Measurements from ENCODE around the gene ARIH2. TPM values are rescaled to one million over a fixed set of nuclear protein-coding genes. Genes with fewer than 3 reads are reported as not detected.
A peak's percentile ranks its signal among the peaks of the same experiment; 100 is the strongest.

The ARIH2 gene
- total RNA-seq, 5 donors from 2014 or later (not counting 1 experiment from before 2014, with no cell fraction given): 136 to 163 (median 153) TPM

DNA sequence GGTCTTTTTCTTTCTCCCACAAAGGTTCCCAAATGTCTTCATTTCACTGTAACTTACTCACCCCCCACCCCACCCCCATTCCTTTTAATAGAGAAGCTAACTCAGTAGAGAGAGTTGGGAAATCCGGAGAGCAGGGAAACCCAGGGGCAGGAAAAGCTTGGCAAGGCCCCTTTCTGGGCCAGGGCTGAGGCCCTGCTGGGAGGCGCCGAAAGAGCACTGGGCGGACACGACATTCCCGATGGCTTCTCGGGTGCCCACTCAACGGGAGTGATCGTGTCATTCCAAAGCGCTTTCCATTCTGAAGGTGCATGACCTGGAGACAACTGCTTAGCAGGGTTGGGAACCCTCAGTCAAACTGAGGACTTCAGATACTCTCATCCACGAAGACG is 101.3 kb downstream of the ARIH2 start:
- POLR2A ChIA-PET: interaction anchor here (0.5 to 1.5 kb wide), 5 partner anchors 10 to 53 kb away, joined by 3 to 11 read pairs (median 5); partner anchors contain the start of gene WDR6 (in 1 of the 2)
- CTCF ChIA-PET: interaction anchor here (0.6 to 3.6 kb wide), 5 partner anchors 11 to 362 kb away, joined by 3 to 46 read pairs (median 6); partner anchors contain the start of gene WDR6 (in 2 of the 2)
- WGBS (ENCODE audit: insufficient coverage): 42% methylated on average over 12 of the region's 12 CpGs
- no peak for DNase-seq
- H3K36me3 Mint-ChIP-seq: peaks cover 18% of the 10 kb centered on the region
- Histone ChIP-seq H3K9me3 (no peaks in the 10 kb centered on the region), H3K36me3 (ENCODE audit: control insufficient read depth in 2 of 2, extremely low read depth in 1 of 2, insufficient read depth in 1 of 2, low read length in 1 of 2) (peaks cover 13 to 34% of the 10 kb centered on the region in 2 donors), H3K27ac (ENCODE audit: low read length) (peak overlapping the region; percentile 75), H3K27me3 (replicated peaks in 1 of 2; ENCODE audit: control insufficient read depth in 2 of 2, extremely low read depth in 1 of 2, insufficient read depth in 2 of 2, low read length in 1 of 2) (no peaks in the 10 kb centered on the region), H3K4me1 (ENCODE audit: control insufficient read depth in 1 of 2, extremely low read depth in 1 of 2, insufficient read depth in 2 of 2, low read length in 2 of 2) (peaks cover 20 to 52% of the 10 kb centered on the region in 2 experiments), H3K4me3 (ENCODE audit: control insufficient read depth in 1 of 2, extremely low read depth in 1 of 2, low read length in 1 of 2) (peak overlapping the region; percentile 85 to 90)
- peak overlapping the region; percentile 90 to 93 (median 91) for H3K4me3 Mint-ChIP-seq
- no peaks in the 10 kb centered on the region for H3K9me3 Mint-ChIP-seq
- no peak for ATAC-seq (replicated peaks in 1 of 4)
- H3K27me3 Mint-ChIP-seq: no peaks in the 10 kb centered on the region
- peaks cover 47 to 54% (median 52%) of the 10 kb centered on the region in 3 donors for H3K4me1 Mint-ChIP-seq
- H3K27ac Mint-ChIP-seq: peak overlapping the region; percentile 76 to 78

DNA sequence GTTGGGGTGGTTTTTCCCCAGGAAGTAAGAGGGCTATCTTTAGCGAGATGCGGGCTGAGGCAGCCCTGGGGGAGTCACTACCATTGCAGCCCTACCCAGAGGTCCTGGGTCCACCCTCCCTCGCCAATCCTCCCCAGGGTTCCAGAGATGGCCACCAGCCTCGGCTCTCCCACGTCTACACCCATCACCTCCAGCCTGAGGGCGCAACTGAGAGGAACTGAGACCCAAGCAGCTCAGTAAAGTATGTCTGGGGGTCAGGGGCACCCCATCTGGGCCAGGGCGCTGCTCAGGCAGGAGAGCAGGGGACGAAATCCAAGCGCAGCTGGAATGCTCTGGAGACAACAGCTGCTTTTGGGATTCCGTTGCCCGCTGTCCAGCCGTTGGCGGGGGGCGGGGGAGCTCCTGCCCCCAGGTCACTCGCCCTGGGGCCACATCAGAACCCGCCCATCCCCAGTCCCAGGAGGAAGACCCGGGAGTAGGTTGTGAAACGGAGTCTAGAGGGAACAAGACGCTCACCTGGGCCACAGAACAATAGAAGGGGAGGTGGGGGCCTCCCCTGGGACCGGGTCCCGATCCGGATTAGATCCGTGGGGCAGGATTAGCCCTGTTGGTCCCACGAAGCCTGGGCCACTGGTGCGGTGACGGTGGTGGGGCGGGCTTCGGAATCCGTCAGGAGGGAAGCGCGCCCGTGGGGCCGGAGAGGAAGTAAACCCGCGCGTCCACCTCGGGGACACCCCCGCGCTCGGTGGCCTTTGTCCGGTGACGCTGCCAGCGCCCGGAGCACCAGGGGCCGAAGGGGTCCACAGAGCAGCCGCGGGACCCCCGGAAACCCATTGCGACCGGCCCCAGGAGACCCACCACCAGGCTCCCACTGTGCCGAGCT is 101.9 kb downstream of the ARIH2 start:
- WGBS (ENCODE audit: insufficient coverage): under 1% methylated on average over 48 of the region's 51 CpGs
- Histone ChIP-seq H3K27ac (ENCODE audit: low read length) (peak overlapping the region; percentile 75), H3K9me3 (no peaks in the 10 kb centered on the region), H3K4me3 (ENCODE audit: control insufficient read depth in 1 of 2, extremely low read depth in 1 of 2, low read length in 1 of 2) (peak overlapping the region; percentile 85 to 90), H3K27me3 (replicated peaks in 1 of 2; ENCODE audit: control insufficient read depth in 2 of 2, extremely low read depth in 1 of 2, insufficient read depth in 2 of 2, low read length in 1 of 2) (no peaks in the 10 kb centered on the region), H3K36me3 (ENCODE audit: control insufficient read depth in 2 of 2, extremely low read depth in 1 of 2, insufficient read depth in 1 of 2, low read length in 1 of 2) (peaks cover 15 to 34% of the 10 kb centered on the region in 2 donors), H3K4me1 (ENCODE audit: control insufficient read depth in 1 of 2, extremely low read depth in 1 of 2, insufficient read depth in 2 of 2, low read length in 2 of 2) (peaks cover 20 to 53% of the 10 kb centered on the region in 2 experiments)
- Mint-ChIP-seq H3K4me1 (peaks cover 54 to 60% (median 57%) of the 10 kb centered on the region in 3 donors), H3K36me3 (peaks cover 17% of the 10 kb centered on the region), H3K27me3 (no peaks in the 10 kb centered on the region), H3K9me3 (no peaks in the 10 kb centered on the region), H3K27ac (peak overlapping the region; percentile 76 to 96), H3K4me3 (peak overlapping the region; percentile 90 to 93 (median 91))
- POLR2A ChIA-PET: interaction anchor here (0.5 to 2.2 kb wide), 9 partner anchors 9 to 456 kb away, joined by 3 to 16 read pairs (median 4); partner anchors contain the start of gene WDR6 (in 1 of the 2)
- ATAC-seq (replicated peaks in 1 of 4) (no peak), DNase-seq (peak in 2 of 35 experiments; percentile 29 to 44)
- CTCF ChIA-PET: interaction anchor here (0.6 to 3.6 kb wide), 7 partner anchors 11 to 363 kb away, joined by 3 to 46 read pairs (median 6); partner anchors contain the start of genes WDR6 (in 2 of the 2) and QRICH1 (in 1 of the 2)

DNA sequence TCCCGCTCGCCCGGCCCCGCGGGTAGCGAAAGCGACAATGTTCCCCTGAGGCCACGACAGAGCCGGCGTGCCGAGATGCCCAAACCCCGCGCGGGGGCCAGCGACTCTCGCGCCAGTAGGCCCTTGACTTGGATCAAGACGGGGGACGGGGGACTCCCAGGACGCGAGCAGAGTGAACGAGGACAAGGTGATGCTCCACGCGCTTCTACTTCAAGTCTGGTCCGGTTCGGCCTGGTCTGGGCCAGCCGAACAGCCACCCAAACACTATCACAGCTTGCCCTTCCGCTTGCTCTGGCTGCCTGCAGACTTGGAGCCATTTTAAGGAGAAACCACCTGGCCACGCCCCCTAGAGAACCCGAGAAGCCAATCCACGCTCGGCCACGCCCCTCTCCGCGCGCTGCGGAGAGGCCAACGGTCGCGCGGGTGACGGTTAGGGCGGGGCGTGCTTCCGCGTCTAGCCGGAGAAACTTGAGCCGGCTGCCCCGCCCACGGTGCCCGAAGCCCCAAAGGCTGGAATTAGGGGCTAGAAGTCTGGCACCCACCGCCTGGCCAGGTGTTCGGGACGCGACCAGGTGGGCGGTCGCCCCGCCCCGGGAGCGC is 102.7 kb downstream of the ARIH2 start:
- Histone ChIP-seq H3K27ac (ENCODE audit: low read length) (peak overlapping the region; percentile 75), H3K27me3 (replicated peaks in 1 of 2; ENCODE audit: control insufficient read depth in 2 of 2, extremely low read depth in 1 of 2, insufficient read depth in 2 of 2, low read length in 1 of 2) (no peaks in the 10 kb centered on the region), H3K4me1 (ENCODE audit: control insufficient read depth in 1 of 2, extremely low read depth in 1 of 2, insufficient read depth in 2 of 2, low read length in 2 of 2) (peaks cover 20 to 55% of the 10 kb centered on the region in 2 experiments), H3K4me3 (ENCODE audit: control insufficient read depth in 1 of 2, extremely low read depth in 1 of 2, low read length in 1 of 2) (peak overlapping the region; percentile 85 to 90), H3K36me3 (ENCODE audit: control insufficient read depth in 2 of 2, extremely low read depth in 1 of 2, insufficient read depth in 1 of 2, low read length in 1 of 2) (peaks cover 11 to 34% of the 10 kb centered on the region in 2 donors), H3K9me3 (no peaks in the 10 kb centered on the region)
- Mint-ChIP-seq H3K9me3 (no peaks in the 10 kb centered on the region), H3K27ac (peak overlapping the region; percentile 95 to 96), H3K27me3 (no peaks in the 10 kb centered on the region), H3K4me3 (peak overlapping the region; percentile 90 to 93 (median 91)), H3K4me1 (peaks cover 56 to 64% (median 57%) of the 10 kb centered on the region in 3 donors), H3K36me3 (peaks cover 19% of the 10 kb centered on the region)
- DNase-seq (peak; percentile 94 to 99 (median 98)), ATAC-seq (replicated peaks in 1 of 4) (peak; percentile 78 to 86 (median 80))
- ChIA-PET CTCF (interaction anchor here in 1 of 2 donors (0.7 to 3.6 kb wide), 8 partner anchors 10 to 123 kb away, joined by 3 to 46 read pairs (median 5); partner anchors contain the start of genes QRICH1, SLC25A20 and WDR6), POLR2A (interaction anchor here (0.6 to 2.2 kb wide), 5 partner anchors 8 to 456 kb away, joined by 3 to 16 read pairs (median 4); partner anchors contain the start of gene WDR6 (in 1 of the 2))
- WGBS (ENCODE audit: insufficient coverage): under 1% methylated on average over 57 of the region's 60 CpGs

DNA sequence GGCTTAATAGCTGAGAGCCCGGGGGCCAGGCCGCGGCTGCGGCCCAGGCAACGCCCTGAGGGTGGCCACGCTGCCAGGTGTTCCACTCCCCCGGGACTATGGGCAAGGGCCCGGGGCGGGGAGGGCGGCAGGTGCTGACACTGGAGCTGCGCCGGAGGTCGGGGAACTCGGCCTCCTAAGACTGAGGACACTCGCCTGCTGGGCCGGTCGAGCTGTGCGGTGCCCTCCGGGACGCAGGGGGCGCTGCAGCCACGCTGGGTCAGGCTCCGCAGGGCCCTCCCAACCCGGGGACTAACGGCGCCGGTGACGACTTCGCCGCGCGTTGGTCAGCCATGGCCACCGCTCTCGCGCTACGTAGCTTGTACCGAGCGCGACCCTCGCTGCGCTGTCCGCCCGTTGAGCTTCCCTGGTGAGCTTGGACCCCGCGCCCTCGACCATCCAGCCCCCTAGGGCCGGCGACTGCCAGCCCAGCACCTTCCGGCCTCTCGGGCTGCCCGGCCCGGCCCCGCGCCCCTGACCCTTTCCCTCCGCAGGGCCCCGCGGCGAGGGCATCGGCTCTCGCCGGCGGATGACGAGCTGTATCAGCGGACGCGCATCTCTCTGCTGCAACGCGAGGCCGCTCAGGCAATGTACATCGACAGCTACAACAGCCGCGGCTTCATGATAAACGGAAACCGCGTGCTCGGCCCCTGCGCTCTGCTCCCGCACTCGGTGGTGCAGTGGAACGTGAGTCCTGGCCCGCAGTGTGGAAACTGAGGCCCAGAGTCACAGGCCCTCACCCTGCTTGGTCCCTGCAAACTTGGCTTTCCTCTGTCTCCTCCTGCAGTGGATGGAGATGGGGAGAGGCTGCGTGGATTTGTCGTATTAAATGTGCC is 103.4 kb downstream of the ARIH2 start, which contains the start of gene NDUFAF3:
TSS of gene NDUFAF3 (plus strand) at position 309 of the 875 bp plus-strand sequence. CDS start at position 333, 24 bp downstream.
- ATAC-seq (replicated peaks in 1 of 4): peak; percentile 76 to 83 (median 82)
- Histone ChIP-seq H3K36me3 (ENCODE audit: control insufficient read depth in 2 of 2, extremely low read depth in 1 of 2, insufficient read depth in 1 of 2, low read length in 1 of 2) (peaks cover 7 to 40% of the 10 kb centered on the region in 2 donors), H3K4me3 (ENCODE audit: control insufficient read depth in 1 of 2, extremely low read depth in 1 of 2, low read length in 1 of 2) (peak within 1 kb of the TSS; percentile 85 to 90), H3K27me3 (replicated peaks in 1 of 2; ENCODE audit: control insufficient read depth in 2 of 2, extremely low read depth in 1 of 2, insufficient read depth in 2 of 2, low read length in 1 of 2) (no peaks in the 10 kb centered on the region), H3K9me3 (no peaks in the 10 kb centered on the region), H3K27ac (ENCODE audit: low read length) (peak within 1 kb of the TSS; percentile 75), H3K4me1 (ENCODE audit: control insufficient read depth in 1 of 2, extremely low read depth in 1 of 2, insufficient read depth in 2 of 2, low read length in 2 of 2) (peaks cover 20 to 53% of the 10 kb centered on the region in 2 experiments)
- Mint-ChIP-seq H3K36me3 (peaks cover 19% of the 10 kb centered on the region), H3K4me1 (peaks cover 55 to 64% (median 58%) of the 10 kb centered on the region in 3 donors), H3K4me3 (peak within 1 kb of the TSS; percentile 90 to 93 (median 91)), H3K9me3 (no peaks in the 10 kb centered on the region), H3K27me3 (no peaks in the 10 kb centered on the region), H3K27ac (peak within 1 kb of the TSS; percentile 96 to 98)
- ChIA-PET POLR2A (interaction anchor here (0.6 to 2.2 kb wide), 3 partner anchors 15 to 231 kb away, joined by 3 to 16 read pairs (median 3); partner anchors contain the start of gene WDR6 (in 1 of the 2)), CTCF (interaction anchor here in 1 of 2 donors (0.6 to 3.6 kb wide), 9 partner anchors 9 to 210 kb away, joined by 3 to 46 read pairs (median 5); partner anchors contain the start of genes QRICH1, SLC25A20 and WDR6)
- under 1% methylated on average over 82 of the region's 83 CpGs for WGBS (ENCODE audit: insufficient coverage)
- DNase-seq: peak; percentile 74 to 95 (median 87)

DNA sequence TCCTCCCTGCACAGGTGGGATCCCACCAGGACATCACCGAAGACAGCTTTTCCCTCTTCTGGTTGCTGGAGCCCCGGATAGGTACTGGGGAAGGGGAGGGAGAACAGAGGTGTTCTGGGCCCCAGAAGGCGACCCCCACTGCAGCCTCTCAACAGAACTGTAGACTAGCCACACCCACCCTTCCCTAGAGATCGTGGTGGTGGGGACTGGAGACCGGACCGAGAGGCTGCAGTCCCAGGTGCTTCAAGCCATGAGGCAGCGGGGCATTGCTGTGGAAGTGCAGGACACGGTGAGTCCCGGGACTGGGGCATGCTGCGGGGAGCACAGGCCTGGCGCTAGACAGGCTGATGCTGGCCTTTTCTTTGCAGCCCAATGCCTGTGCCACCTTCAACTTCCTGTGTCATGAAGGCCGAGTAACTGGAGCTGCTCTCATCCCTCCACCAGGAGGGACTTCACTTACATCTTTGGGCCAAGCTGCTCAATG is 104.1 kb downstream of the ARIH2 start:
- peaks cover 18 to 46% of the 10 kb centered on the region in 2 experiments for H3K4me1 ChIP-seq (ENCODE audit: control insufficient read depth in 1 of 2, extremely low read depth in 1 of 2, insufficient read depth in 2 of 2, low read length in 2 of 2)
- CTCF ChIA-PET: interaction anchor here in 1 of 2 donors (0.6 to 3.6 kb wide), 5 partner anchors 9 to 103 kb away, joined by 4 to 46 read pairs (median 21); partner anchors contain the start of genes QRICH1 and WDR6
- no peaks in the 10 kb centered on the region for H3K27me3 ChIP-seq (replicated peaks in 1 of 2; ENCODE audit: control insufficient read depth in 2 of 2, extremely low read depth in 1 of 2, insufficient read depth in 2 of 2, low read length in 1 of 2)
- no peak for DNase-seq
- H3K4me3 ChIP-seq (ENCODE audit: control insufficient read depth in 1 of 2, extremely low read depth in 1 of 2, low read length in 1 of 2): peak overlapping the region; percentile 85 to 90
- no peaks in the 10 kb centered on the region for H3K27me3 Mint-ChIP-seq
- peaks cover 19% of the 10 kb centered on the region for H3K36me3 Mint-ChIP-seq
- H3K36me3 ChIP-seq (ENCODE audit: control insufficient read depth in 2 of 2, extremely low read depth in 1 of 2, insufficient read depth in 1 of 2, low read length in 1 of 2): peaks cover 7 to 40% of the 10 kb centered on the region in 2 donors
- H3K4me3 Mint-ChIP-seq: peak overlapping the region; percentile 88 to 93 (median 90)
- H3K9me3 ChIP-seq: no peaks in the 10 kb centered on the region
- peaks cover 53 to 64% (median 55%) of the 10 kb centered on the region in 3 donors for H3K4me1 Mint-ChIP-seq
- H3K9me3 Mint-ChIP-seq: no peaks in the 10 kb centered on the region
- POLR2A ChIA-PET: interaction anchor here (0.5 to 2.2 kb wide), 3 partner anchors 14 to 118 kb away, joined by 3 to 16 read pairs (median 6); partner anchors contain the start of gene WDR6 (in 1 of the 2)
- ATAC-seq (replicated peaks in 1 of 4): no peak
- WGBS (ENCODE audit: insufficient coverage): 37% methylated on average over 8 of the region's 12 CpGs
- H3K27ac Mint-ChIP-seq: peak overlapping the region; percentile 94 to 98
- peak overlapping the region; percentile 75 for H3K27ac ChIP-seq (ENCODE audit: low read length)

Measured in T-cell (primary cell).